ENCODE data around the gene HBZ.

HBZ gene

GRCh38 chr16:152141-153128 lies at the start of gene HBZ:
Gene HBZ, plus strand, starts transcription at chr16:152644. Its CDS starts 266 bp downstream, at chr16:152910.
- ChIA-PET CTCF (no interaction called here), POLR2A (ENCODE audit: low non-redundant PET) (no interaction called here)
- DNase-seq (ENCODE audit: low spot score), result no peak
- no peak within 1 kb of the TSS for H3K27ac ChIP-seq
- TF ChIP-seq CTCF (conservative IDR thresholded peaks at IDR 0.05; ENCODE audit: low read depth), result no peak

- ChIA-PET CTCF (interaction anchor here (1.3 kb wide), 1 partner anchor 258 kb away, joined by 4 read pairs; no protein-coding TSS in a partner anchor), POLR2A (ENCODE audit: low non-redundant PET) (no interaction called here)
- no peak overlapping the region for H3K27ac ChIP-seq
- no peak for TF ChIP-seq CTCF (conservative IDR thresholded peaks at IDR 0.05; ENCODE audit: low read depth)
- no peak for DNase-seq (ENCODE audit: low spot score)
Measured at GRCh38 chr16:104355-104754, 48.1 kb upstream of the HBZ start.

- no peak for TF ChIP-seq CTCF (conservative IDR thresholded peaks at IDR 0.05; ENCODE audit: low read depth)
- ChIA-PET POLR2A (ENCODE audit: low non-redundant PET) (no interaction called here), CTCF (interaction anchor here (0.6 to 1.3 kb wide), 2 partner anchors 97 to 257 kb away, joined by 3 to 4 read pairs; no protein-coding TSS in a partner anchor)
- no peak overlapping the region for H3K27ac ChIP-seq
- DNase-seq (ENCODE audit: low spot score), result no peak
Measured at GRCh38 chr16:104928-105327, 47.5 kb upstream of the HBZ start.

GRCh38 chr16:105521-105920 lies 46.9 kb upstream of the HBZ start:
- ChIA-PET POLR2A (ENCODE audit: low non-redundant PET) (no interaction called here), CTCF (interaction anchor here (2.1 to 2.4 kb wide), 2 partner anchors 40 to 77 kb away, joined by 6 to 18 read pairs; no protein-coding TSS in a partner anchor)
- no peak overlapping the region for H3K27ac ChIP-seq
- DNase-seq (ENCODE audit: low spot score), result no peak
- TF ChIP-seq CTCF (conservative IDR thresholded peaks at IDR 0.05; ENCODE audit: low read depth), result no peak

GRCh38 chr16:106623-107324 lies 45.7 kb upstream of the HBZ start:
- POLR2A ChIA-PET (ENCODE audit: low non-redundant PET), result interaction anchor here (0.6 to 0.7 kb wide), 2 partner anchors 31 to 36 kb away, joined by 4 to 5 read pairs; no protein-coding TSS in a partner anchor

More at GRCh38 chr16:106623-107324, 45.7 kb upstream of the HBZ start:
- DNase-seq (ENCODE audit: low spot score), result peak; percentile 63
- CTCF ChIA-PET, result interaction anchor here (0.6 to 2.7 kb wide), 21 partner anchors 8 to 256 kb away, joined by 3 to 18 read pairs (median 4); partner anchors contain the start of gene HBQ1
- peak; percentile 84 for TF ChIP-seq CTCF (conservative IDR thresholded peaks at IDR 0.05; ENCODE audit: low read depth)
- H3K27ac ChIP-seq, result no peak overlapping the region

Measured in RWPE1 (cell line).